KG1 (cell line): Measurements from ENCODE around the gene OR2A25.
"Not testable (repeated sequence)": the region's sequence is repeated elsewhere in the genome, so short reads cannot be mapped to it uniquely, and the experiment has no call there.

Experiments
- DNase-seq: peaks from one replicate; lab custom pipeline; 2025; lab: John Stamatoyannopoulos, UW

Gene OR2A25, protein sequence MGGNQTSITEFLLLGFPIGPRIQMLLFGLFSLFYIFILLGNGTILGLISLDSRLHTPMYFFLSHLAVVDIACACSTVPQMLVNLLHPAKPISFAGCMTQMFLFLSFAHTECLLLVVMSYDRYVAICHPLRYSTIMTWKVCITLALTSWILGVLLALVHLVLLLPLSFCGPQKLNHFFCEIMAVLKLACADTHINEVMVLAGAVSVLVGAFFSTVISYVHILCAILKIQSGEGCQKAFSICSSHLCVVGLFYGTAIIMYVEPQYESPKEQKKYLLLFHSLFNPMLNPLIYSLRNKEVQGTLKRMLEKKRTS

DNA sequence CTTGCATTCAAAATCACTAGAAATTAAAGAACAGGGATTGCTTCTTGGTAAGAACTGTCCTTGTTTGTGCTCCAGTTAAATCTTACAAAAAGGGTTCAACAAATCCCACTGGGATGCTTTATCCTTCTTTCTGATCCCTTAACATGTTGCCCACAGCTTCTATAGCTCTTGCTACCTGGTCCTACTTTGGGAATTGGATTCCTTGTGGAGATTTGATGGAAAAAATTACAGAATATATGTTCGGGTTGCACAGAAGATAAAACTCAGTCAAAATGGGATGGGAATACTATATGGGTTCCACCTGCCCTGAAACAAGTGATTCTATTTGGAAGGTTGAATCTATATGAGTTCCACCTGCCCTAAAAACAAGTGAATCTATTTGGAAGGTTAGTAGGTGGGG lies at the start of gene OR2A25:
Gene OR2A25, plus strand, starts transcription at position 301 of the 400 bp plus-strand sequence. CDS start 4,409 bp downstream, outside the sequence.
- DNase-seq, result no peak

DNA sequence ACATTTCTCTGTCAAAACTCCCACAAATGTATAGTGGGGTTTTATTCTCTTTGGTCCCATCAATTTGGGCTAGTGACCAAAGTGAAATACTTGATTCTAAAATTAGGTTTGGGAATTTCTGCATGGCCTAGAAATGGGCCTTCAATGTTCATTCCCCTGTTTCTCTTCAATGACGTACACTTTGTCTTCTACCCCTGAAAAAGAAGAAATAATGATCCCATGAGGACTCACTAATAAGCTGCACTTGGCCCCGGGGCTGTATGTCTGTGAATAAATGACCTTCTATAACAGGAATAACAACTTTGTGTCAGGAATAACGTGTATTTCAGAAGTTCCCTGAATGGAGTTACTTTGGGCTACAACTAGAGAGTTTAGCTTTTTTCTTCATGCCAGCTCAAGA lies 49.3 kb upstream of the OR2A25 start:
- no peak for DNase-seq

DNA sequence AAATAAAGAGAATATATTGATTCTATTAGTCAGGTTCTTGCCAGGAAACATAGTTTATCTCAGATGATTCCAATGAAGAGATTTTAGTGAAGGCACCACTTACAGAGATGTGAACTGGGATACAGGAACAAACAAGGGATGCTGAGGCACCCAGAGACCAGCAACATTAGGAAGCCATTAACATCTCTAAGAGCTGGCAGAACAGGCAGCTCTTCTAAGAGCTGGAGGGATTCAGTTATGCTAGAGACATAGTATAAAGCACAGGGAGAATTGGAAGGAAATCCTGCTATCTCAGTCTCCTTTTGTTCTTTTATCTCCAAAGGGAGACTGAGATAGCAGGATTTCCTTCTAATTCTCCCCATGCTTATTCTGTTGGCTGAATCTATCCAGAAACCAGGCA lies 47.4 kb upstream of the OR2A25 start:
- DNase-seq, result no peak

DNA sequence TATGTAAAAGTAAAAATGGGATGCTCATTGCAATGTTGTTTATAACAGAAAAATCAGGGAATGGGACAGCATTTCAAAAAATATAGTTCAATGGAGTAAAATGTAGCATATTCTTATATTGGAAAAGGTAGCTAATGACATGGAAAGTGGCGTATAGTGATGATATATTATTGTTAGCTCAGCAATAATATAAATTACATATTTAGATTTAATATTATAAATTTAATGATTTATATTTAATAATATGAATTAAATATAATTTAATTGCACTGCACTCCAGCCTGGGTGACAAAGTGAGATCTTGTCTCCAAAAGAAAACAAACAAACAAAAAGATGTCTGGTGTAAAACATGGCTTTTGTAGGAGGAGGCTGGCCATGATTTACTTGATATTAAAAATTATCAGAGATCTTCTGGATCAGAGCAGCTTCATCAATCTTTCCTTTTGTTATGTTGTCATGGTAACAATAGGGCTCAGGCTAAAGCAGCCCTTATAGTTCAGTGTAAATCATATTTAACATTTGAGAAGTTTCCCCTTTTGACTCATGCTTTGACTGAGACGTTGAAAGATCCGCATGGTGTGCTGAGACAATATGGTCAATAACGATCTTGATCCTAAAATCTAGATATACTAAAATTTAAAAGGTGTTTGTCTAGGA lies 46.3 kb upstream of the OR2A25 start:
- no peak for DNase-seq

DNA sequence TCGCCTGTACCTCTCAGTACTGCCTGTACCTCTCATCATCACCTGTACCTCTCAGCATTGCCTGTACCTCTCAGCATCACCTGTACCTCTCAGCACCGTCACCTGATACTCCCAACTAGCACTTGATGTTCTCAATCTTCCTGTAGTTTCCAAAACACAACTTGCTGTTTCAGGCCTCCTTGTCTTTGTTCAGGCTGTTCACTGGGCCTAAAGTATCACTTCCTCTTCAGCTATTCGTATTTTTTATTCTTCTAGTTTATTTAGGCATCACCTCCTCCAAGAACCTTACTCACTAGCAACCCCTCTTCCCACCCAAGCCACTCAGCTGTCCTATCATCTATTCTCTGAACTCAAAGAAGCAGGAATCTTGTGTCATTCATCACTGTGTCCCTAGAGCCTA lies 45.4 kb upstream of the OR2A25 start:
- no peak for DNase-seq

DNA sequence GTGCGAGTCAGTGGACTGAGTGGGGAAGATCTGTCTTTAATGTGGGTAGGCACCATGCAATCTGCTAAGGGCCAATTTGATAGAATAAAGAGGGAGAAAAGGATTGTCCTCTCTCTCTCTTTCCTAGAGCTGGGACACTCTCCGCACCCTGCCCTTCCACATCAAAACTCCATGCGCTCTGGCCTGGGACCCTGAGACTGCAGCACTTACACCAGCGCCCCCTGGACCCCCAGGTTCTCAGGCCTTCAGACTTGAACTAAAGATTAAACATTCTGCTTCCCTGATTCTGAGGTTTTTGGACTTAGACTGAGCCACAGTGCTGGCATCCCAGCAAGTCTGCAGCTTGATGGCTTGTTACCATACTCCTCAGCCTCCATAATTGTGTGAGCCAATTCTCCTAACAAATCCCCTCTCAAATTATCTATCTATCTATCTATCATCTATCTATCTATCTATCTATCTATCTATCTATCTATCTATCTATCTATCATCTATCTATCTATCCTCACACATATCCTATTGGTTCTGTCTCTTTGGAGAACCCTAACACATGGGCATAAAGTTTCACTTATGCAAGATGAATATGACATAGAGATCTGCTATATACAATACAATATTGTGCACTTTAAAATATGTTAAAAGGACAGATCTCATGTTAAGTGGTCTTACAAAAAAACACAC lies 43.3 kb upstream of the OR2A25 start:
- DNase-seq, result no peak

DNA sequence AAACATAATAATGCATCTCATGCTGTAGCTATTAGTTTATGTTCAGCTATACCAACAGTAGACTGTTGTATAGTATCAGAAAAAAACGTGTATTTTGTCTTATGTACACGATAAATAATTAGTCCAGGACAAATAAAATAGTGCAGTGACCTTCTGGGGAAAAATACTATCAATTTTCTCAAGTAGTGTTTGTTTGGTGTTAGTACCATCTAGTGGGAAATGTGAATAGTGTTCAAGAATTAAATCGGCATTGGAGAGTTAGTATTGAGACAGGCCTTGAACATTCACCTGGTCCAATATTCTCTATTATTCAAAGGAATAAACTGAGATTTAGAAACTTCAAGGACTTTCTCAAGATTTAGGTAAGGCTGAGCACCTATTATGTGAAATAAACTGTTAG lies 42.5 kb upstream of the OR2A25 start:
- DNase-seq, result no peak

DNA sequence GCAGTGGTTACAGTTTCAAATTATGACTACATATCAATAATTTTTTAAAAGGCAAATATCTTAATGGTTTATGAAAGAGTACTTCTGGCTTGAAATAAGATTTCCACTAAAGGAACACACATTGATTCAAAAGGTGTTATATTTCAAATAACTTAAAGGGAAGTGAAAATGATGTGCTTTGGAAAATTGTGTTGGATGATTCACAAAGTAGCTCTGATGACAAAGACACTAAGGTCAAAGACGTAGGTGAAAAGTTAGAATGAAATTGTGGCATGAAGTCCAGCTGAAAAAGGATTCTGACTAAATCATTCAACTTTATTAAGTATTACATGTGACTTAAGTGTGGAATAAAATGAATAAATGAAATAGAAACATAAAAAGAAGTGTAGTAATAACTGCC lies 41.6 kb upstream of the OR2A25 start:
- no peak for DNase-seq

DNA sequence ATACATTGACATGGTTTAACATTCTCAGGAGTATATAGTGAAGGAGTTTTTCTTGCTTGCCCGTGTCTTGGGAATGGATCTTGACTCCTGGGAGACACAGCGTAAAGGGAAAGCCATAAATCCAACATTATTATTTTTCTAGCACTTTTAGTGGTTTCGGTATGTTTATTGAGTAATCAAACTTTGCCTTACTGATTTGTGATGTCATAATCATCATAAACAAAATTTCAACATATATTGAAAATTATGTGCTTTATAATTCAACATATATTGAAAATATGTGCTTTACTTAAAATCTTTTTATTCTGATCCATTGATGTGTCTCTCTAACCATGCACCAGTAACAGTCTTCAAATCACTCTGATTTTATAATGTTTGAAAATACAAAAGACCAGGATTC lies 41.1 kb upstream of the OR2A25 start:
- no peak for DNase-seq

DNA sequence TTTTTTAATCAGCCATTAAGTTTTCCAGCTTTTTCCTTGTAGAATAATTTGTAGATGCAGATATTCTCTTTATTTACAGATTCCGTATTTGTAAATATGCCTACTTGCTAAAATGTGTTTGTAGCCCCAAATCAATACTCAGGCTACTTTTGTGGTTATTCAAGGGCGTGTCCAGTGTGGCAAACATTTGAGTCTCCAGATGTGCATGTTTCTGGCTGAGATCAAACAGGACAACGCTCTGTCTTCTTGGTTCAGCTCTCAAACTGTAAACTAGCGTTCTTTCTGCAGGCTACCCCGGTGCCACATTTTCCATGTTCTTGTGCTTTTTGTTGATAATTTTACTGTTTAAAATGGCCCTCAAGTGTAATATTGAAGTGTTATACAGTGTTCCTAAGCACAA lies 37.1 kb upstream of the OR2A25 start:
- no peak for DNase-seq

DNA sequence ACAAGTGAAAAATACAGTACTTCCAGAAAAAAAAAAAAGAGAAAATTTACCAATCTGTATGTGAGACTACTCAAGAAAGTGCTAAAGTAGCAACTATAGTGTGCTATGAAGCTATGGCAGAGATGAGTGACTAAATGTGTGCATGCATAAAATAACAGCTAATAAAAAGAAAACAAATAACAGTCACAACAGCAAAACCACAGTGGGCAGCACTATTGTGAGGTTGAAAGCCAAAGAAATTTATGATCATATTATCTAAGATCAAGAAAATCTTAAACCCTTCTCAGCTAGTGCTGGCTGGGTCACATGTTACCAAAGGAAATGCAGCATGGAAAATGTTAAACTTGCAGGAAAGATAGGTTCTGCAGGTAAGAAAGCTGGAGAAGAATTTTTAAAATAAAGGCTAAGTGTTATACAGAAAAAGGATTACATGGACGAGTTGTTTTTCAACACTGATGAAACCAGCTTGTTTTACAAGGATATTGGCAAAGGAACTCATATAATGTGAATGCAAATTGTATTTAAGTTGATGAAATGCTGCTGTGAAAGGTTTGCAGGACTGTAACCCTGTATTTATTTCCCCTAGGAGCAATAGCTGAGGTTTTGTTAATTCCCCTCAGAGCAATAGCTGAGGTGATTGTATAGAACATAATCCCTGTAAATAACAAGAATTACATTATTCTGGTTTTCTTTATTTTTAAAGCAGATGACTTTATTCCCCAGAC lies 36.5 kb upstream of the OR2A25 start:
- no peak for DNase-seq

DNA sequence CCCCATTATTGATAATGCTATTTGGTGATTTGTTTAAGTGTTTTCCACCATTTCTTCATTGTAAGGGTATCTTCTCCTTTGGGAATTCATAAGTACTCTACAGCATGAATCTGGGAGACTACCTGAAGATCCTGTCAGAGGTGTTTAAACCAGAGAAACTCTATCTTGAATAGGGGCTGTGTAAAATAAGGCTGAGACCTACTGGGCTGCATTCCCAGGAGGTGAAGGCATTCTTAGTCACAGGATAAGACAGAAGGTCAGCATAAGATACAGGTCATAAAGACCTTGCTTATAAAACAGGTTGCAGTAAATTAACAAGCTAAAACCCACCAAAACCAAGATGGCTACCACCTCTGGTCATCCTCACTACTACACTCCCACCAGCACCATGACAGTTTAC lies 34.2 kb upstream of the OR2A25 start:
- DNase-seq, result no peak

DNA sequence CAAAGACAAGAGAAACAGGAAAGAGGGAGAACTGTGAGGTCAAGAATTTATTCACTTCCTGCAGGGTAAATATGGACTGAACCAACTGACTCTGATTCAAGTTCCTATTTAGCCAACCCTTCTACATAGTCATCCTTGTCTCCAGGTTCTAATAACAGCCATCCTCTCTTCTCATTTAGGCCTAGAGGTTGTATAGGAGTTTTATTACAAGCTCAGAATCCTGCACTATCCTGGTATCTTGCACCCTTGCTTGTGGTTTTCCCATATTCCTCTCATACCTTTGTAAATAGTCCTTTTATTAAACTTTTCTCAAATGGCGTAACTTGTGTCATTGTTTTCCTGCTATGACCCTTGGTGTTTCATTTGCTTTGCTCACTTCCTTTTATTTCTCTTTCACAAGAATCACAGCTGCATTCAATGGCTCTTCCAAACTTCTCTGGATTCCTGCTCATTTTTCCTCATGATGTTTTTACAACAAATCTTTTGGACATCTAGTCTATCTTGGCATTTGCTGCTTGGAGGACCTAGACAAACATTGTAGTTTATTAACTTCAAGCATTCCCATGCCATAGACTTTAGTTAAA lies 33.2 kb upstream of the OR2A25 start:
- no peak for DNase-seq

DNA sequence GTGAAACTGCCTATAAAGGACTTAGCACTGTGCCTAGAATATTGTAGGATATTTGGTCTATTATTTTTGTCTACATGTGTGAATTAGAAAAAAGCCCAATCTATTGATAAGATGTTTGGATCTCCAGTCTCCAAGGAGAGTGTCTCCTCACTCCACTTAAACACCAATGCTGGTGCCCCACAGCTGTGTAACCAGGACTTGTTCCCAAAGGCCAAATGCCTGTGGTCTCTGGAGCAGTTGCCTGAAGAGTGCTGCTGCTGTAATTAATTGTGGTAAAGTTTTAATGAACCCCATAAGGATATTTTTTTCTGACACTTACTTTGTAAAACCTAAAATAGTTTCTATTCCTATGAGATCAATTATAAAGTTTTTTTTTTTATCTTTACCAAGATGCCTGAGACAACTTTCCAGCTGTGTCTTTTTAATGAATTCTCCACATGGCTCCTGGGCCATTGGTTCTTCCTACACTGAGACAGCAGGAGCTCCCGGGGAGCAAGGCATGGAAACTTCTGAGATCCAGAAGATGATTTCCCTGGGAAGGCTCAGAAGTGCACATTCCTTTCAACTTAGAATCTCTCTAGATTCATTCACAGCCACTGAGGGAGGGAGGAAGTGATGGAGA lies 32.1 kb upstream of the OR2A25 start:
- no peak for DNase-seq

DNA sequence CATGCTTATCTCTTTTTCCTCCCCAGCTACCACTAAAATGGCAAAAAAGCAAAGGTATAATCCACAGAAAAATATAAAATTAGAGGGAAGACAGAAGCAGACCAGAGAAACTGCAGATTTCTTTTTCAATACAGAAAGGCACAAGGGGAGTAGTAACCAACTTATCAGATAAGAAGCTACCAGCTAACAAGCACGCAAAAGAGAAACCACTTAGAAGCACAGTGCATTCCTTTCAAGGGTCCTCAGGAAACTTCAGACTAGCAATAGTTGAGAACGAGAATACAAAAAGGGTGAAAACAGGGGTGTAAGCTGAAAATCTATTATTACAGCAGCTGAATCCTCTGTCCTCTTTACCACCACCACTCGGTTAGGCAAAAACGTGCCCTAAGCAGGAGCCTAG lies 30.7 kb upstream of the OR2A25 start:
- DNase-seq, result no peak

DNA sequence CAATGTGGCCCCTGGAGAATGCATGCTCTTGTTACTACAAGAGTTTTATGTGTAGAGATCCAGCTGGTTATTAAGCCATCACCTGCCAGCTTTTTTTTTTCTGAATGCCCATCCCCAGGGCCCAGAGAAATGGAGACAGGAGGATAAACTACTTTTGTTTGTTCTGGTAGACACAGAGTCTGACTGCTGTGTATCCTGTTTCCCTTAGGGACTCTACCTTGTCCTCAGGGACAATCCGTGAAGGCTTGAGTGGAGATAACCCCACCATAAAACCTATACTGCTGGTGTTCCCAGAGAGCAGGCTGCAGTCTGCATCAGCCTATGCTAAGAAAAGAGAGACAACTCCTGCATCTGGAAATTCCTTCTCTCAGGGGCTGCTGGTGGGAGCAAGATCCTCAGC lies 21.0 kb upstream of the OR2A25 start, which contains the start of gene OR2A5:
Gene OR2A5, plus strand, starts transcription at position 301 of the 400 bp plus-strand sequence. CDS start 1,454 bp downstream, outside the sequence.
- no peak for DNase-seq

DNA sequence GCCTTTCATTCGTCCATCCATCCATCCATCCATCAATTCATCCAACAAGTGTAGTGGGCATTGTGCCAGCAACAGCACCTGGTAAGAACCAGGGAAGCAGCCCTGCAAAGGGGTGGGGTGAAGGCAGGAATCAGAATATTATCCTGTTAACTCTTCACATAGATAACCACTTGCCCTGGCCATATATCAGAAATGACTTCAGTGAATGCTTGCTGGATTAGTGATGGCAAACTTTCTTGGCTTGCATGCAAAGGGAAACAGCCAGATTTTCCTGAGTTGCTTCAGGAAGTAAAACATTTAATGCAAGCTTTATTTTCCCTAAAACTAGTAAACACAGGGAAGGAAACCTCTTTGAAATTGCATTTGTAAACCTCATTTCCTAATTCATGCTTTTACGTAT lies 20.1 kb upstream of the OR2A25 start:
- DNase-seq, result no peak

DNA sequence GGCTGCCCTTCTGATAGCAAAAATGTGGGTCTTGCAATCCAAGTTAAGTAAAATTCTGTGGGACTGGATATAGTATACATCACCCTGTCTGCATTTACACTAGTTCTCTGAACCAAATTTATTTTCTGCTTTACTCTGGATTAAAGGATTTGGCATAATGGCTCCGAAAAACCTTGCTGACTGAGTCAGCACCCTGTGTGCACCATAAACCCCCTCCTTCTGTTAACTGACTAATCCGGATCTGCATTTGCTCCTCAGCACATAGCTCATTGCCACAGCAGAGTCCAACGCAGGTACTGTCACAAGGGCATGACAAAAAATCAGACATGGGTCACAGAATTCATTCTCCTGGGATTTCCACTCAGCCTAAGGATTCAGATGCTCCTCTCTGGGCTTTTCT lies 19.5 kb upstream of the OR2A25 start:
- no peak for DNase-seq

DNA sequence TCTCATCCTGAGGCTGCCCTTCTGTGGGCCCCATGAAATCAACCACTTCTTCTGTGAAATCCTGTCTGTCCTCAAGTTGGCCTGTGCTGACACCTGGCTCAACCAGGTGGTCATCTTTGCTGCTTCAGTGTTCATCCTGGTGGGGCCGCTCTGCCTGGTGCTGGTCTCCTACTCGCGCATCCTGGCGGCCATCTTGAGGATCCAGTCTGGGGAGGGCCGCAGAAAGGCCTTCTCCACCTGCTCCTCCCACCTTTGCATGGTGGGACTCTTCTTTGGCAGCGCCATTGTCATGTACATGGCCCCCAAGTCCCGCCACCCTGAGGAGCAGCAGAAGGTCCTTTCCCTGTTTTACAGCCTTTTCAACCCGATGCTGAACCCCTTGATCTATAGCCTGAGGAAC lies 18.7 kb upstream of the OR2A25 start:
- DNase-seq, result not testable (repeated sequence)

DNA sequence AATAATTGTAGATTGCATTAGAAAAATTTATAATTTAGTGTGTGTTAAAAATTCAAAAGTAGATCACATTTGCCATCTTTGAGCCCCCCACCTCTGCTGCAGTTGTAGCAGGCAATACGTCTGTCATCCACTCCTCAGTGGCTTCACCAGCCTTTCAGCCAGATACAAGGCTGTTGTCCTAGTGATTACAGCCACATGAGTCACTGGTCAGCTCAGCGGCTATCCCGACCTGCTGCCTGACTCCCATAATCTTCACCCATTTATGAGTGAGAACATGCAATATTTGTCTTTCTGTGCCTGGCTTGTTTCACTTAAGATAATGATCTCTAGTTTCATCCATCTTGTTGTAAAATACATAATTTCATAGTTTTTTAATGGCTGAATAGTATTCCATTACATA lies 11.7 kb upstream of the OR2A25 start:
- no peak for DNase-seq

DNA sequence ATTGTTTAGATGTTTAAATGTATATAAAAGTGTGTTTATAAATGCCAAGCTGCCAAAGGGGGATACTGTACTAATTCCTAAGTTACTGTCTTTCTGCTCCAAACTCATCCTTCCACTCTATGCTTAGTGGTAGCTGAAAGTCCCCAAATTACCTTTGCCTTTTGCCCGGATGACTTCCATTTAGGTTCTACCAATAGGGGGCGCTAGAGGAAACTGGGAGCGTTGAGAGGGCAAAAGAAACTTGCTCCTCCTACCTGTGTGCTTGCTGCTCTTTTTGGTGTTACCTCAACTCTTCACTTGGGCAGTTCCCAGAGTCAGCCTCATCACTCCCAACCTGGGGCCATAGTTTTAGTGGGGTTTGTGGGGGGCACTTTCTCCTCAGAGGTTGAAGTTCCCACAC lies 5.9 kb upstream of the OR2A25 start:
- DNase-seq, result no peak

DNA sequence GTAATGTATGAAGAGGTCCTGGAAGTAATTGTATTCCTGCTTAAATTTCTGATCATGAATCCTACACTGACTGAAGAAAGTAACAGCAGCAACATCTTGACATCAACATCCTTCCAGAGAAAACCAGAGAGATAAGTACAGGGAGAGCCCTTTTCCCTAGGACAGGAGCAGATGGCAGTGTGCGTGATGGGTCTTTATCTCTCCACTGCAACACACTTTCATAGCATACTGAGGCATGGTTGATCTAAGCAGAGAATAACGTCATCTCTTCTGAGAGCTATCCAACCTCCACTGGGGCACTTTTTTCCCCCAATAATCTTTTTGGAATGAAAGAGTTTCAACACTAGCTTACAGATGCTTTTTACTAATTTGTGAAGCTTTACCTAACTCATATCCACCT lies 342 bp downstream of the OR2A25 start:
- no peak for DNase-seq
